Osteoblast (primary cell): ENCODE data around the gene NRG3. TPM values are rescaled to one million over a fixed set of nuclear protein-coding genes. Genes with fewer than 3 reads are reported as not detected.

ENCODE experiments used
- DNase-seq: peaks from one replicate; pipeline ENCODE4 v3.0.0; 2011; ENCODE audit warnings: low spot score, mixed read lengths; ENCODE audit not compliant: insufficient read length; ENCODE audit errors: missing footprints
- H2AFZ ChIP-seq: 2 replicates; pipeline ENCODE4 v1.6.0; 2011; ENCODE audit warnings: mild to moderate bottlenecking, low read length
- H3K27ac ChIP-seq: 2 replicates; pipeline ENCODE4 v1.5.1; 2011; ENCODE audit warnings: mild to moderate bottlenecking, low read depth, low read length, moderate library complexity
- H3K27me3 ChIP-seq: 2 replicates; pipeline ENCODE4 v1.6.0; 2012; ENCODE audit warnings: mild to moderate bottlenecking, control low read depth, inconsistent platforms, low read length, moderate library complexity; ENCODE audit not compliant: insufficient read depth
- H3K36me3 ChIP-seq: 2 replicates; pipeline ENCODE4 v1.5.1; 2011; ENCODE audit warnings: mild to moderate bottlenecking, low read length, control low read depth, moderate library complexity; ENCODE audit not compliant: insufficient read depth
- H3K4me1 ChIP-seq: 2 replicates; pipeline ENCODE4 v1.5.1; 2011; ENCODE audit warnings: mild to moderate bottlenecking, low read length, control low read depth, moderate library complexity; ENCODE audit not compliant: insufficient read depth
- H3K4me2 ChIP-seq: 2 replicates; pipeline ENCODE4 v1.6.0; 2011; ENCODE audit warnings: mild to moderate bottlenecking, low read length; ENCODE audit not compliant: insufficient read depth
- H3K4me3 ChIP-seq: fragments of 200-600 bp; sonication (generic); 3 replicates; pipeline ENCODE4 v1.5.1; 2012; ENCODE audit warnings: mild to moderate bottlenecking, low read length, inconsistent platforms; ENCODE audit not compliant: insufficient read depth
- H3K79me2 ChIP-seq: 2 replicates; pipeline ENCODE4 v1.6.0; 2012; ENCODE audit warnings: mild to moderate bottlenecking, low read length, control low read depth, inconsistent platforms; ENCODE audit not compliant: insufficient read depth
- H3K9me3 ChIP-seq: 2 replicates; pipeline ENCODE4 v1.5.1; 2011; ENCODE audit warnings: low read depth, low read length, control low read depth
- H4K20me1 ChIP-seq: 2 replicates; pipeline ENCODE4 v1.6.0; 2012; ENCODE audit warnings: mild to moderate bottlenecking, low read length, control low read depth; ENCODE audit not compliant: insufficient read depth
- CTCF ChIP-seq: IDR thresholded peaks from 2 replicates; pipeline ENCODE4 v1.5.1; 2011; ENCODE audit warnings: mild to moderate bottlenecking, low read depth, low read length, moderate library complexity; ENCODE audit errors: extremely low read depth
- total RNA-seq: library from RNA; depleted of rRNA; stranded (reverse); fragments of >200 nt; gene quantifications from 2 replicates; pipeline ENCODE4 v1.2.3, GENCODE V29; 2012

The NRG3 gene
- total RNA-seq, 1 donor: not detected

GRCh38 chr10:82124713-82125112 is 249.7 kb downstream of the NRG3 start:
- Histone ChIP-seq H4K20me1 (no peaks in the 10 kb centered on the region), H3K79me2 (no peaks in the 10 kb centered on the region), H3K36me3 (no peaks in the 10 kb centered on the region), H3K4me1 (no peaks in the 10 kb centered on the region), H3K4me3 (no peak overlapping the region), H2AFZ (no peak overlapping the region), H3K4me2 (no peak overlapping the region), H3K27me3 (no peaks in the 10 kb centered on the region), H3K9me3 (peaks cover 4% of the 10 kb centered on the region), H3K27ac (no peak overlapping the region)
- no peak for TF ChIP-seq CTCF
- DNase-seq: no peak

GRCh38 chr10:82128527-82128926 is 253.5 kb downstream of the NRG3 start:
- Histone ChIP-seq H3K4me2 (no peak overlapping the region), H2AFZ (no peak overlapping the region)

GRCh38 chr10:82136103-82136502 is 261.1 kb downstream of the NRG3 start:
- H4K20me1 ChIP-seq: no peaks in the 10 kb centered on the region
- no peak overlapping the region for H2AFZ ChIP-seq
- H3K4me2 ChIP-seq: no peak overlapping the region
- H3K27ac ChIP-seq: no peak overlapping the region
- H3K4me1 ChIP-seq: no peaks in the 10 kb centered on the region
- TF ChIP-seq CTCF: no peak
- H3K36me3 ChIP-seq: no peaks in the 10 kb centered on the region
- no peak for DNase-seq
- H3K79me2 ChIP-seq: no peaks in the 10 kb centered on the region
- H3K27me3 ChIP-seq: no peaks in the 10 kb centered on the region
- H3K4me3 ChIP-seq: no peak overlapping the region
- H3K9me3 ChIP-seq: no peaks in the 10 kb centered on the region

More at GRCh38 chr10:82128527-82128926, 253.5 kb downstream of the NRG3 start:
- no peaks in the 10 kb centered on the region for H3K36me3 ChIP-seq
- H3K4me1 ChIP-seq: no peaks in the 10 kb centered on the region
- H3K27ac ChIP-seq: no peak overlapping the region
- no peak for DNase-seq
- H4K20me1 ChIP-seq: no peaks in the 10 kb centered on the region
- H3K27me3 ChIP-seq: no peaks in the 10 kb centered on the region
- no peak overlapping the region for H3K4me3 ChIP-seq
- H3K9me3 ChIP-seq: peaks cover 2% of the 10 kb centered on the region
- no peak for TF ChIP-seq CTCF
- no peaks in the 10 kb centered on the region for H3K79me2 ChIP-seq

- no peaks in the 10 kb centered on the region for H4K20me1 ChIP-seq
- H3K4me1 ChIP-seq: no peaks in the 10 kb centered on the region
Measured at GRCh38 chr10:82144153-82144552, 269.2 kb downstream of the NRG3 start.

More at GRCh38 chr10:82144153-82144552, 269.2 kb downstream of the NRG3 start:
- Histone ChIP-seq H3K27me3 (no peaks in the 10 kb centered on the region), H3K9me3 (no peaks in the 10 kb centered on the region), H3K36me3 (no peaks in the 10 kb centered on the region), H2AFZ (no peak overlapping the region), H3K79me2 (no peaks in the 10 kb centered on the region), H3K27ac (no peak overlapping the region), H3K4me3 (no peak overlapping the region), H3K4me2 (no peak overlapping the region)
- DNase-seq: no peak
- TF ChIP-seq CTCF: no peak
